ENCODE results near the gene KRT82. TPM values are rescaled to one million over a fixed set of nuclear protein-coding genes. Genes with fewer than 3 reads are reported as not detected.
"Not testable (repeated sequence)": the region's sequence is repeated elsewhere in the genome, so short reads cannot be mapped to it uniquely, and the experiment has no call there.

KRT82 gene
- total RNA-seq, 2 donors from 2014 or later: not detected

DNA sequence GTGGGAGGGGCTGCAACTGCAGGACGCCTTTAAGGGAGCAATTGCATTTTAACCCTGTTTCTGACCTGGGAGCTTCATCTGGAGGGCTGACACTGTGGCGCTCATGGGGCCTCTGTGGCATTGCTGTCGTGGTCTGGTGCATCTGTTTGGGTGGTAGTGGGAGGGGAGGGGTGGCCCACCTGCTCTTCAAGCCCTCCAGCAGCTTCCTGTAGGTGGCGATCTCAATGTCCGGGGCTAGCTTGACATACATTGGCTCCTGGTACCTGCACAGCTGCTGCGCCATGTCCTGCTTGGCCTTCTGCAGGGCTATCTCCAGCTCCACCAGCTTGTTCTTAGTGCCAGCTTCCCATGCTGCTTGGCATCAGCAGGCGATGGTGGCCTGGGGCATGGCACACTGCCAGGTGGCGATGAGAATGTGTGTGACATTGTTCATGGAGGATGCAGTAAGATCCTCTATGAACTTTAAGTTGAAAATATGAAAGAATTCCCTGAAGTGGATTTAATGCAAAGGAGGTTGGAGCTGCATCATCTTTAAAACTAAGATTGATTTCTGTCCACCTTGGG is 7.7 kb upstream of the KRT82 start:
- DNase-seq: no peak
- Mint-ChIP-seq H3K9me3 (no peaks in the 10 kb centered on the region), H3K36me3 (ENCODE audit: insufficient read depth in 2 of 2) (no peaks in the 10 kb centered on the region), H3K27ac (no peak overlapping the region), H3K27me3 (ENCODE audit: low read depth) (no peaks in the 10 kb centered on the region), H3K4me3 (no peak overlapping the region), H3K4me1 (ENCODE audit: low read depth) (no peaks in the 10 kb centered on the region)
- no peak for ATAC-seq (replicated peaks in 1 of 2)

DNA sequence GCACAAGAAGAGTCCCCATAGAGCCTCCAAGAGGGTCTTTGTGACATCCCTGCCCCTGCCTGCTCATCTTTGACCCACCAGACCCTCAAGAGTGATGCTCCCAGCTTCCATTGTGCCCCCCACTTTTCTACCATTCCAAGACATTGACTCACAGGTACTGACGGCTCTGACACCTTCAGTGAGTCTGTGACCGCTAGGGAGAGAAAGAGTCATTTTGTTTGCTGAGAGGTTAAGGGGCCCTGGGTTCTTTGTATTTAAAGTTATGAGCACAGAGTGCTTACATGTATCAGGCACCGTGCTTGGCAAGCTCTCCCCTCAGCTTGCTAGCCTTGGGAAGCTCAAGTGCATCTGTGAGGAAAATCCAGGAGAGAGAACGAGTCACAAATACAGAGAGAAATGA is 7.1 kb upstream of the KRT82 start:
- ATAC-seq (replicated peaks in 1 of 2) (no peak), DNase-seq (no peak)
- no peaks in the 10 kb centered on the region for H3K4me1 Mint-ChIP-seq (ENCODE audit: low read depth)
- H3K27ac Mint-ChIP-seq: no peak overlapping the region
- no peaks in the 10 kb centered on the region for H3K36me3 Mint-ChIP-seq (ENCODE audit: insufficient read depth in 2 of 2)
- peaks cover 5% of the 10 kb centered on the region for H3K27me3 Mint-ChIP-seq (ENCODE audit: low read depth)
- H3K9me3 Mint-ChIP-seq: no peaks in the 10 kb centered on the region
- no peak overlapping the region for H3K4me3 Mint-ChIP-seq

DNA sequence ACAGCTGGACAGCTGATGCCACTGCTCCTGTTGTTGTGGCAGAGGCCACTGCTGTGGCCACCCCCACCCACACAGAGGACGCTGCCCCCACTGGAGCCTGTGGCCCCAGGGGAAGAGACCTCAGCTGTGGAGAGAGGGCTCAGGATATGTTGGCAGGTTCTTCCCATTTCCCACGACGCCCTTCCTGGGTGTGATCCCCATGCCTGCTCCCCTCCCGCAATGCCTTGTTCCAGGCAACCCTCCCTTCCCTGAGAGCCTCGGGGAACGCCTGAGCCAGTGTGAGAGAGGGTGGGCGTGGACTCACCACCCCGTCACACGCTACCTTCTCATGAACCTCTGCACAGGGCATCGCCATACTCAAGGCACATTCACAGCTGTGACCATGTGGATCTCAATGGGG is 5.7 kb upstream of the KRT82 start:
- DNase-seq: no peak
- Mint-ChIP-seq H3K27me3 (ENCODE audit: low read depth) (peaks cover 5% of the 10 kb centered on the region), H3K9me3 (no peaks in the 10 kb centered on the region), H3K4me3 (no peak overlapping the region), H3K4me1 (ENCODE audit: low read depth) (no peaks in the 10 kb centered on the region), H3K27ac (no peak overlapping the region), H3K36me3 (ENCODE audit: insufficient read depth in 2 of 2) (no peaks in the 10 kb centered on the region)
- ATAC-seq (replicated peaks in 1 of 2): no peak

DNA sequence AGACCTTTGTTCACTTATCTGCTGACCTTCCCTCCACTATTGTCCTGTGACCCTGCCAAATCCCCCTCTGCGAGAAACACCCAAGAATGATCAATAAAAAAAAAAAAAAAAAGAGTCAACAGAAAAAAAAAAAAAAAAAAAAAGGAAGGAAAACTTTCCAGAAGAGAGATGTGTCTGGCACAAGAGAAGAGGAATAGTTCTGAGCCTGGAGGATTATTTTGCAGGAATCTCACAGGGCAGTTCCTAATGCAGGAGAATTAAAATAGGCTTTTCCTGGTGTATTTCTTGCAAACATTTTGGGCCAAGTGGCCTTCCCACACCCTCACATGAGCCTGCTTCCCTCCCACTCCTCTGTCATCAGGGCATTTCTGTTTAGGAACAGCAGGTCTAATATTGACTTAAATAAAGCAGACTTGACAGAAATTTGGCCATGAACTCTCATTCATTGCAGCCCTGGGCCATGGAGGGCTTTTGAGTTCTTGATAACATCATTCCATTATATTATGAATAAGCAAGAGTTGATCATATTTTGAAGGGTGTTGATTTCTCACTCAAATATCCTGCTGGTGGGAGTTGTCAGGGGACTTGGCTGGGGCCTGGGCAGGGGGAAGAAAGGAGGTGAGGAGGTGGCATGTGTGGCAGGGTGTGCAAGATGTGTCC is 4.6 kb upstream of the KRT82 start:
- H3K27me3 Mint-ChIP-seq (ENCODE audit: low read depth); ATAC-seq (replicated peaks in 1 of 2); H3K4me1 Mint-ChIP-seq (ENCODE audit: low read depth); H3K27ac Mint-ChIP-seq; H3K9me3 Mint-ChIP-seq; DNase-seq; H3K36me3 Mint-ChIP-seq (ENCODE audit: insufficient read depth in 2 of 2); H3K4me3 Mint-ChIP-seq: not testable (repeated sequence)

DNA sequence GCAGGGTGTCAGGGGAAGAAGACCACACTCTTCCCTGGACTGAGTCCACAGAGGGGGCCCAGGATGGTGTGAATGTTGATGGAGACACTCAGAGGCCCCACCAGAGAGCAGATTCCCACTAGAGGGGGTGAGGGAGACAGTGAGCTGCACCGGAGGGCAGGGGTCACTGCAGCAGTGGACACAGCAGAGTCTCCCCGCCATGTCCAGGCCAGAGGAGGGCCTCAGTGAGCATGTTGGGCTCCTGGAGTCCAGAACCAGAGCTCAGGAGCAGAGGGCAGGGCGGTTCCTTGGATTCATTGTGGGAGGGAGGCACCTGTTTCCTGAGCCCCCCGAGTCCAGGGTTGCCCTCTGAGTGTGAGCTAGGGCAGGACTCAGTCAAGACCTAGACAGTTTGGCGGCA is 1.8 kb upstream of the KRT82 start:
- H3K4me3 Mint-ChIP-seq: no peak overlapping the region
- H3K9me3 Mint-ChIP-seq: no peaks in the 10 kb centered on the region
- ATAC-seq (replicated peaks in 1 of 2) (no peak), DNase-seq (no peak)
- H3K27ac Mint-ChIP-seq: no peak overlapping the region
- peaks cover 5% of the 10 kb centered on the region for H3K27me3 Mint-ChIP-seq (ENCODE audit: low read depth)
- H3K4me1 Mint-ChIP-seq (ENCODE audit: low read depth): no peaks in the 10 kb centered on the region
- no peaks in the 10 kb centered on the region for H3K36me3 Mint-ChIP-seq (ENCODE audit: insufficient read depth in 2 of 2)

DNA sequence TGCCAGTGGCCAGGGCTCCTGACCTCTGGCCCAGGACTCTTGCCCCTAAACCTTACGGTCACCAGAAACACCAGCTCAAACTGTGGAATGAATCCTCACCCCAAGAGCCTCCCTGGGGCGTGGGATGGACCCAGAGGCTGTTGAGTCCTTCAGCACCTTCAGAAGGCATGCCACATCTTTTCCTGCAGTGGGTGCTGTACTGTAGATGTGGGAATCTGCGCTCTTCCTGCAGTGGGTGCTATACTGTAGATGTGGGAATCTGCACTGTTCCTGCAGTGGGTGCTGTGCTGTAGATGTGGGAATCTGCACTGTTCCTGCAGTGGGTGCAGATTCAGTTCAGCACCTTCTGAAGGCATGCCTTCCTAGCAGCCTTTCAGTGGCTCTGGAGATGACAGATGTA is 1.2 kb downstream of the KRT82 start:
- ATAC-seq (replicated peaks in 1 of 2) (no peak), DNase-seq (no peak)
- H3K36me3 Mint-ChIP-seq (ENCODE audit: insufficient read depth in 2 of 2): no peaks in the 10 kb centered on the region
- no peaks in the 10 kb centered on the region for H3K4me1 Mint-ChIP-seq (ENCODE audit: low read depth)
- peaks cover 5% of the 10 kb centered on the region for H3K27me3 Mint-ChIP-seq (ENCODE audit: low read depth)
- H3K27ac Mint-ChIP-seq: no peak overlapping the region
- no peaks in the 10 kb centered on the region for H3K9me3 Mint-ChIP-seq
- H3K4me3 Mint-ChIP-seq: no peak overlapping the region

DNA sequence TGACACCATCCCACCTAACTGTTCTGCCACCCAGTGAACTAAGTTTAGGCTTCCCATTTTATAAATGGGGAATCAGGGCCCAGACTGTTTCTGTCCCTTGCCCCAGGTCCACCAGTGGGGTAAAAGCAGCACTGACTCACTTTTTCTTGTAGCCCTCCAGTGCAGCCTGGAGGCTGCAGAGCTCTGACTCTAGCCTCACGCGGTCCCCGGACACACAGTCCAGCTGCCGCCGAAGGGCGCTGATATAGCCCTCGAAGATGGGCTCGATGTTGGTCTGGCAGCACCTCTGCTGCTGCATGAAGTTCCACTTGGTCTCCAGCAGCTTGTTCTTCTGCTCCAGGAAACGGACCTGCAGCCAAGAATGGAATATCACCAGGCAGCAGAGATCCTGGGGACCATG is 2.6 kb downstream of the KRT82 start:
- H3K9me3 Mint-ChIP-seq: no peaks in the 10 kb centered on the region
- no peak overlapping the region for H3K4me3 Mint-ChIP-seq

DNA sequence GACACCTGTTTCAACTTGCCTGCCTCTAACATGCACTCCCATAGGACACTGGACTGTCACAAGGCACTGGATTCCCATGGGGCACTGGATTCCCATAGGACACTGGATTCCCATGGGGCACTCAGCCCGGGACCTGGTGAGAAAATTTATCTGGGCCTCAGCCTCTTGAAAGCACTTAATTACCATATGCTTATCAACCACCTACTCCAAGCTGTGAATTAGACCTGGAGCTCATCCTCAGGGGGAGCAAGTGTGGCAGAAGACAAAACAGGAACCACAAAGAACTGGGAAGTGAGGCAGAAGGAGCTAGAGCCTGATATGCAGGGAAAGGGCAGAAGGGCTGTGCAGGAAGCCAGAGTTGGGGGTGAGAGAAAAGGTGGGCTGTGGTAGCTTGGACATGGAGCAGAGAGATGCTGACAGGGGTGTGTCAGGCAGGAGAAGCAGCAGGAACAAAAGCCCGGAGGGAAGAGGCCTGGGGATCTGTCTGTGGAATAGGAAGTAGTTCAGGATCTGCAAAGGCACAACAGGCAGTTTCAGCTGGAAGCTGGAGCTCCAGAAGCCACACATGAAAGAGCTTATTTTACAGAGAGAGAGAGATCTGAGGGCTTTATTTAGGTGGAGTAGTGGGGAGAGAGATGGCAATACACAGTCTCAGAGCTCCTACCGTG is 3.1 kb downstream of the KRT82 start:
- Mint-ChIP-seq H3K27me3 (ENCODE audit: low read depth) (no peaks in the 10 kb centered on the region), H3K36me3 (ENCODE audit: insufficient read depth in 2 of 2) (no peaks in the 10 kb centered on the region), H3K27ac (no peak overlapping the region), H3K4me1 (ENCODE audit: low read depth) (no peaks in the 10 kb centered on the region), H3K9me3 (no peaks in the 10 kb centered on the region), H3K4me3 (no peak overlapping the region)
- ATAC-seq (replicated peaks in 1 of 2) (no peak), DNase-seq (no peak)

More for the DNA sequence above, 2.6 kb downstream of the KRT82 start:
- no peak for DNase-seq
- Mint-ChIP-seq H3K27ac (no peak overlapping the region), H3K36me3 (ENCODE audit: insufficient read depth in 2 of 2) (no peaks in the 10 kb centered on the region), H3K27me3 (ENCODE audit: low read depth) (peaks cover 3% of the 10 kb centered on the region), H3K4me1 (ENCODE audit: low read depth) (no peaks in the 10 kb centered on the region)
- ATAC-seq (replicated peaks in 1 of 2): no peak

DNA sequence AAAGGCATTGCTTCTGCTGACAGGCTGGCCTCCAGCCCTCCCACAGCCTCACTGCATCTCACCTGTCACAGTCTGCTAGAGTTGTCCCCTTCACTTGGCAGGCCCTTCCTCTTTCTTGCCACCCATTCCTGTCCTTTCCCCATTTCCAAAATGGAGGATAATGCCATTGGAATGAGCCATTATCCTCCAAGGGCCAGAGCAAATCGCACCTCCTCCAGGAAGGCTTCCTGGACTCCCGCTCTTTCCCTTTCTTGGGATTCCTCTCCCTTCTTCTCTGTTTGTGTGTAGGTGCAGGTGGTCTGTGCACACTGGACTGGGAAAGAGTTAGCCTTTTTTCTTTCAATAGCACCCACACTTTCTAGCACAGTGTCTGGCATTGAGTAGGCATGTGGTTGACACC is 3.8 kb downstream of the KRT82 start:
- no peaks in the 10 kb centered on the region for H3K4me1 Mint-ChIP-seq (ENCODE audit: low read depth)
- no peak for DNase-seq
- no peak overlapping the region for H3K27ac Mint-ChIP-seq

DNA sequence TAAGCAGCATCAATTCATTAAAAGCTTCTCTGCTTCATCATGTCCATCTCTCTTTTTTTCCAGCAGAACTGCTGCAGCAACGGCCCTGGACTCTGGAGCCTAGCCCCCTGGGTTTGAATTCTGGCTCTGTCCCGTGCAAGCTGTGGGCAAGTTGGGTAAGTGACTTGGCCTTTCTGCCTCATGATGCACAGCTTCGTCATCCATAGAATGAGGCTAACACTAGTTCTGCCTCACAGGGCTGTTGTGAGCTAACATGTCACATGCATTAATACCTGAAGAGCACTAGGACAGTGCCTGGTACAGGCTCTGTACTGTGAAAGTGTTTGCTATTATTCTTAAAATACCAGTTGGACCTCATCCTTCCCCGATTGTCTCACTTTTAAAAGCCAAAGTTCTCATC is 4.2 kb downstream of the KRT82 start:
- Mint-ChIP-seq H3K27ac (no peak overlapping the region), H3K27me3 (ENCODE audit: low read depth) (peaks cover under 1% of the 10 kb centered on the region)

More for the DNA sequence above, 3.8 kb downstream of the KRT82 start:
- Mint-ChIP-seq H3K27me3 (ENCODE audit: low read depth) (no peaks in the 10 kb centered on the region), H3K36me3 (ENCODE audit: insufficient read depth in 2 of 2) (no peaks in the 10 kb centered on the region), H3K9me3 (no peaks in the 10 kb centered on the region), H3K4me3 (no peak overlapping the region)
- ATAC-seq (replicated peaks in 1 of 2): no peak

DNA sequence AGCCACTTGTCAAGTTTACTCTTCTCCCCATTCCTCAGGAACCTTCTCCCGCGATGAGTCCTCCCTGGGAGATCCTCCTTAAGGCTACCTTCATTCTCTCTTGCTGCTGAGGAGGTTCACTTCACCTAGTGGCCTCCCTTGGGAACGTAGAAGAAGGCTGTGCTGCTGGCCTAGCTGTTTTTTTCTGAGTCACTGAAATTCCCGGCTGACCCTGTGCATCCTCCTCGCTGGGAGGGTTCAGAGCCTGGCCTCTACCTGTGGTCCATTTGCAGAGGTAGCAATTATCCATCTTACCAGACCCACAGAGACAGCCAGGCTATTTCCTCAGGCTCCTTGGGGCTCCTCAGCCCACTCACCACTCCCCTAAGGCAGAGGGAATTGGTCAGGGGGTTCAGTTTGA is 4.6 kb downstream of the KRT82 start:
- no peak for ATAC-seq (replicated peaks in 1 of 2)
- H3K27me3 Mint-ChIP-seq (ENCODE audit: low read depth): peaks cover 4% of the 10 kb centered on the region
- H3K9me3 Mint-ChIP-seq: no peaks in the 10 kb centered on the region
- no peaks in the 10 kb centered on the region for H3K4me1 Mint-ChIP-seq (ENCODE audit: low read depth)
- H3K36me3 Mint-ChIP-seq (ENCODE audit: insufficient read depth in 2 of 2): no peaks in the 10 kb centered on the region
- H3K4me3 Mint-ChIP-seq: no peak overlapping the region
- no peak overlapping the region for H3K27ac Mint-ChIP-seq
- no peak for DNase-seq

More for the DNA sequence above, 4.2 kb downstream of the KRT82 start:
- Mint-ChIP-seq H3K36me3 (ENCODE audit: insufficient read depth in 2 of 2) (no peaks in the 10 kb centered on the region), H3K4me3 (no peak overlapping the region), H3K4me1 (ENCODE audit: low read depth) (no peaks in the 10 kb centered on the region), H3K9me3 (no peaks in the 10 kb centered on the region)
- DNase-seq: no peak
- no peak for ATAC-seq (replicated peaks in 1 of 2)

DNA sequence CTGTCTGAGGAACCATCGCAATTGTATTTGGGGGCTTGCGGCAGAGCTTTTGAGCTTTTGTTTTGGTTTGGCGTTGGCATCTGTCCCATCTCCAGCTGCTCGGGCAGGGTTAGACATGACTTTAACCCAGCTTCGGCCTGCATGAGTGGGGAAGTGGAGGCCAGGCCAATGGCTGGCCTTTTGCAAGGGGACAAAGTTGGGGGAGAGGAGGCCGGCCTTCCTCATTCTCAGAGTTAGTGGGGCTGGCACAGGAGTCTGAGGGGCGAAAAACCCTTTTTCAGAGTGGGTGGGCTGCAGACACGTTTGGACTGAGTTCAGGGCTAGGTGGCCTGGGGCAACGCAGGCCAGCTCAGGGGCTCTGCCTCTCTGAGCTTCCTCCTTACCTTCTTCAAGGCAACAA is 5.2 kb downstream of the KRT82 start:
- DNase-seq (no peak), ATAC-seq (replicated peaks in 1 of 2) (no peak)
- H3K27me3 Mint-ChIP-seq (ENCODE audit: low read depth): peaks cover 7% of the 10 kb centered on the region
- no peak overlapping the region for H3K27ac Mint-ChIP-seq
- no peak overlapping the region for H3K4me3 Mint-ChIP-seq
- no peaks in the 10 kb centered on the region for H3K36me3 Mint-ChIP-seq (ENCODE audit: insufficient read depth in 2 of 2)
- H3K9me3 Mint-ChIP-seq: no peaks in the 10 kb centered on the region
- no peaks in the 10 kb centered on the region for H3K4me1 Mint-ChIP-seq (ENCODE audit: low read depth)

DNA sequence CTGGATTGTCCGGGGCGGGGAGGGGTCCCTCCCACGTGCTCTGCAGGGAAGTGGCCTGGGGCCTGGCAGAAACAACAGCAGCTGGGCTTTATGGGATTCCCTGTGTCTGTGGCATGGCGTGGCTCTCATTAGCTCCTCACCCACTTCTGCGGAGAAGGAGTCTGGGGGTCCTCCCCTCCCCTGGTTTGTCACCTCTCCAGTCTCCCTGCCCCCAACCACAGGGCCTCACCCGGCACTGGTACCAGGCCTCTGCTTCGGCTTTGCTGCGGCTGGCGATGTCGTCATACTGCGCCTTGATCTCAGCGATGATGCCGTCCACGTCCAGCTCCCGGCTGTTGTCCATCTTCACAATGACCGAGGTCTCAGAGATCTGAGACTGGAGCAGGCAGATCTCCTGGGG is 6.4 kb downstream of the KRT82 start:
- no peak for DNase-seq
- ATAC-seq (replicated peaks in 1 of 2): no peak
- Mint-ChIP-seq H3K27me3 (ENCODE audit: low read depth) (peaks cover 7% of the 10 kb centered on the region), H3K4me3 (no peak overlapping the region), H3K9me3 (no peaks in the 10 kb centered on the region), H3K4me1 (ENCODE audit: low read depth) (no peaks in the 10 kb centered on the region), H3K27ac (no peak overlapping the region), H3K36me3 (ENCODE audit: insufficient read depth in 2 of 2) (no peaks in the 10 kb centered on the region)

DNA sequence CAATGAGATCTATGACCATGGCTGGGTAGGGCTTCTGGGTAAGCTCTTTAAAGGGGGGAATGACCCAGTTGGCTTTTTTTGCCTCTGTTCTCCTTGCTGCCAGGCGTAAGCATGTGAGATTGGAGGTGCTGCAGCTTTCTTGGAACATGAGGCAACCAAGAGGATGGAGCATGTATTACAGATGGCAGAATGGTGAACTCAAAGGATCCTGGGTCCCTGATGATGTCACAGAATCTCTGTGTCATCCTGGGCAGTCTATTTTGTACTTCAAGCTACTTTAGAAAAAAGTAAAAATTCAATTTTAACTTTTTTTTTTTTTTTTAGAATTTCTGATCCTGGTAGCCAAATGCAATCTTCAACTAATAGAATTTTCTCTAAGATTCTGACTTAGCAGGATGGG is 8.0 kb downstream of the KRT82 start:
- Mint-ChIP-seq H3K27me3 (ENCODE audit: low read depth) (peaks cover 7% of the 10 kb centered on the region), H3K36me3 (ENCODE audit: insufficient read depth in 2 of 2) (no peaks in the 10 kb centered on the region), H3K27ac (no peak overlapping the region), H3K4me1 (ENCODE audit: low read depth) (no peaks in the 10 kb centered on the region), H3K4me3 (no peak overlapping the region), H3K9me3 (no peaks in the 10 kb centered on the region)
- no peak for ATAC-seq (replicated peaks in 1 of 2)
- DNase-seq: no peak

Measured in activated T-cell treated with anti-CD3 and anti-CD28 coated beads, Interleukin-2, amount 50 U/mL, for 72 hours (primary cell).